Measurements from ENCODE around the gene PKMYT1.

The PKMYT1 gene

DNA sequence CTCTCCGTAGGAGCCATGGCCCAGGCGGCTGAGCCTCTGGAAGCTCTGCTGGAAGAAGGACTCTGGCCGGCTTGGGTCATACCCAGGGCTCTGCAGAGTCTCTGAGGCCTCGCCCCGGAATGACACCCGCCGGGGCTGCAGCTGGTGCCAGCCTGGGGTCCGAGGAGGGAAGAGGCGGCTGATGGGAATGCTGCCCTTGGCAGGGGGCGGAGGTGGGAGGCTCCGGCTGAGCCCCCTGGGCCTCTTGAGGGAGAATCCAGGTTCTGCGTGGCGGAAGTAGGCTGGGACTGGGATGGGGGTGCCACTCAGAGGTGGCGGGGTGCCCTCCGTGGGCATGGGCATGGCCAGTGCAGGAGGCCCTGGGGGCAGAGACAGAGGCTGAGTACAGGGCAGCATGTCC, 3.6 kb downstream of the PKMYT1 start:
- no peak overlapping the region for H3K4me3 ChIP-seq (replicated peaks; ENCODE audit: low read depth, low read length)
- H3K36me3 ChIP-seq (ENCODE audit: control insufficient read depth, insufficient read depth, low read length): peaks cover 14% of the 10 kb centered on the region
- TF ChIP-seq CTCF (IDR thresholded peaks at IDR 0.05; ENCODE audit: insufficient read depth, low read length, poor library complexity, severe bottlenecking): no peak
- DNase-seq (ENCODE audit: extremely low read depth, insufficient read length): no peak
- no peaks in the 10 kb centered on the region for H3K27me3 ChIP-seq (replicated peaks; ENCODE audit: control insufficient read depth, insufficient read depth, low read length)

DNA sequence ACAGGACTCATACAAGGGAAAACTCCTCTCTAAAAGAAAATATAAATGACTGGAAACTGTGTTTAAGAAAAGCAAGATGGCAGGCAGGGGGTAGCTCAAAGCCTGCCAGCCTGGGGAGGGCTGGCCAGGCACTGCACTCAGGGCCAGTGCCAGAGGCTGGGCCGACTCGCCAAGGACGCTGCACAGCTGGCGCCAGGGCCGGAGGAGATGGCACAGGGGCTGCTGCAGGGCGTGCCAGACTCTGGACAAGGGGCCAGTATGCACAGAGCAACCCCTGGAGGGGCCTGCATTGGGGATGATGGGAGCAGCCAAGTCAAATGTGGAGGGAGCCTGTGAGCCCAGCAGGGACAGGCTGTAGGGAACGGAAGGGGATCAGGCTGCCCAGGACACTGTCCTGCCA, 4.0 kb downstream of the PKMYT1 start:
- DNase-seq (ENCODE audit: extremely low read depth, insufficient read length): no peak
- no peak overlapping the region for H3K4me3 ChIP-seq (replicated peaks; ENCODE audit: low read depth, low read length)
- no peak for TF ChIP-seq CTCF (IDR thresholded peaks at IDR 0.05; ENCODE audit: insufficient read depth, low read length, poor library complexity, severe bottlenecking)
- H3K36me3 ChIP-seq (ENCODE audit: control insufficient read depth, insufficient read depth, low read length): peaks cover 14% of the 10 kb centered on the region
- H3K27me3 ChIP-seq (replicated peaks; ENCODE audit: control insufficient read depth, insufficient read depth, low read length): no peaks in the 10 kb centered on the region

GRCh38 chr16:2975161-2975795, 5.0 kb downstream of the PKMYT1 start:
- H3K4me3 ChIP-seq (replicated peaks; ENCODE audit: low read depth, low read length): no peak overlapping the region
- DNase-seq (ENCODE audit: extremely low read depth, insufficient read length): no peak
- peaks cover 17% of the 10 kb centered on the region for H3K36me3 ChIP-seq (ENCODE audit: control insufficient read depth, insufficient read depth, low read length)
- TF ChIP-seq CTCF (IDR thresholded peaks at IDR 0.05; ENCODE audit: insufficient read depth, low read length, poor library complexity, severe bottlenecking): no peak
- no peaks in the 10 kb centered on the region for H3K27me3 ChIP-seq (replicated peaks; ENCODE audit: control insufficient read depth, insufficient read depth, low read length)

GRCh38 chr16:2974319-2975056, 5.8 kb downstream of the PKMYT1 start:
- Histone ChIP-seq H3K27me3 (replicated peaks; ENCODE audit: control insufficient read depth, insufficient read depth, low read length) (no peaks in the 10 kb centered on the region), H3K36me3 (ENCODE audit: control insufficient read depth, insufficient read depth, low read length) (peaks cover 17% of the 10 kb centered on the region), H3K4me3 (replicated peaks; ENCODE audit: low read depth, low read length) (no peak overlapping the region)
- no peak for DNase-seq (ENCODE audit: extremely low read depth, insufficient read length)
- TF ChIP-seq CTCF (IDR thresholded peaks at IDR 0.05; ENCODE audit: insufficient read depth, low read length, poor library complexity, severe bottlenecking): no peak

- no peak for DNase-seq (ENCODE audit: extremely low read depth, insufficient read length)
- H3K4me3 ChIP-seq (replicated peaks; ENCODE audit: low read depth, low read length): no peak overlapping the region
- peaks cover 17% of the 10 kb centered on the region for H3K36me3 ChIP-seq (ENCODE audit: control insufficient read depth, insufficient read depth, low read length)
- H3K27me3 ChIP-seq (replicated peaks; ENCODE audit: control insufficient read depth, insufficient read depth, low read length): no peaks in the 10 kb centered on the region
- TF ChIP-seq CTCF (IDR thresholded peaks at IDR 0.05; ENCODE audit: insufficient read depth, low read length, poor library complexity, severe bottlenecking): no peak
Observed at GRCh38 chr16:2973605-2974318, 6.5 kb downstream of the PKMYT1 start.

Measured in GM06990 (cell line).